GM21423 (cell line): ENCODE data around the gene SF3B3.
"Not testable (repeated sequence)": the region's sequence is repeated elsewhere in the genome, so short reads cannot be mapped to it uniquely, and the experiment has no call there.

Experiments
- ATAC-seq: cut with Tn5 transposase; IDR thresholded peaks from one replicate; pipeline ENCODE4 v1.9.1; 2021; ENCODE audit warnings: mild to moderate bottlenecking, moderate library complexity; ENCODE audit not compliant: unreplicated experiment

Gene SF3B3

GRCh38 chr16:70586731-70587130 lies 63.1 kb downstream of the SF3B3 start:
- ATAC-seq, result no peak

GRCh38 chr16:70588565-70588964 lies 64.9 kb downstream of the SF3B3 start:
- ATAC-seq, result no peak

DNA sequence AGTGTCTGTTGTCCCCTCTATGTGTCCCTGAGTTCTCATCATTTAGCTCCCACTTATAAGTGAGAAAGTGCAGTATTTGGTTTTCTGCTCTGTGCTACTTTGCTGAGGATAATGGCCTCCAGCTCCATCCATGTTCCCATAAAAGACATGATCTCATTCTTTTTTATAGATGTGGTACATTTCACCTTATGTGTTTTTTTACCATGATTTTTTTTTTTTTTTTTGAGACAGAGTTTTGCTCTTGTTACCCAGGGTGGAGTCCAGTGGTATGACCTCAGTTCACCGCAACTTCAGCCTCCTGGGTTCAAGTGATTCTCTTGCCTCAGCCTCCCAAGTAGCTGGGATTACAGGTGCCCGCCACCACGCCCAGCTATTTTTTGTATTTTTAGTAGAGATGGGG lies 65.8 kb downstream of the SF3B3 start:
- ATAC-seq, result not testable (repeated sequence)

- ATAC-seq, result no peak
Observed at GRCh38 chr16:70589998-70590471, 66.4 kb downstream of the SF3B3 start.

- no peak for ATAC-seq
Observed at GRCh38 chr16:70590722-70591415, 67.3 kb downstream of the SF3B3 start.

DNA sequence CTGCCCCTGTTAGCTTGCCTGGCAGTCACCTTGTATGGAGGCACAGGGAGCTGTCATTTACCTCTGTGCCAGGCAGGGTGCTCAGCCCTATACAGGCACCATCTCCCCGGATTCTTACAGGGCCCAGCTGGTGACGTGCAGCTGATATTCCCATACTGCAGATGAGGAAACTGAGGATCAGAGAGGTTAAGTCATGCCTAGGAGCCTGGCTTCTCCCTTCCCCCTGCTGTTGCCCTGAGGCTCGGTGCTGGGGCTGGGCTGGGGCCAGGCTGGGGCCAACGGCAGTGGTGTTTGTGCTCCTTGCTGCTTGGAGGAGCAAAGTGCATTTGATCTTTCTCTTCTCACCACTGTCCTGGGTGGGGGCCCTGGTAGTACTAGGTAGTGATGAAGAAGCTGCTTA lies 68.0 kb downstream of the SF3B3 start:
- ATAC-seq, result no peak

DNA sequence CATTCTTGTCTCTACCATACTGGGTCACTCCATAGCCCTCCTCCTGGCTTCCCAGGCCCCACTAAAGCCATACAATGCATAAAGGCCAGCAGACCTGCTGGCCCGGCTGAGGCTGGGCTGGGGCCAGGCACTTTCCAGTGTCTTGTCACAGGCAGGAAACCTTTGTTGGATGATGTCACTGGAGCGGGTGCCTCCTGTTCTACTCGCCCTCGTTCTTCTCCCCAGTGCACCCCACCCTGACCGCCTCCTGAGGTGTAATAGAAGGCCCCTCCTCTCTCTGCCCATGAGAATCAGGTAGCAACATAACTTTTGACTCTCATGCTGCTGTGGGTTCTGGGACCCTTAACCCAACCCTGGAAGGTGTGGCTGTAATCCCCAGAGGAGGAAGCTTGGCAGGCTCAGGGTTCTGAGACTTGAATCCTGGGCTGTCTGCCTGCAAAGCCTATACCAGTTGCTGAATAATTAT lies 68.5 kb downstream of the SF3B3 start:
- no peak for ATAC-seq

DNA sequence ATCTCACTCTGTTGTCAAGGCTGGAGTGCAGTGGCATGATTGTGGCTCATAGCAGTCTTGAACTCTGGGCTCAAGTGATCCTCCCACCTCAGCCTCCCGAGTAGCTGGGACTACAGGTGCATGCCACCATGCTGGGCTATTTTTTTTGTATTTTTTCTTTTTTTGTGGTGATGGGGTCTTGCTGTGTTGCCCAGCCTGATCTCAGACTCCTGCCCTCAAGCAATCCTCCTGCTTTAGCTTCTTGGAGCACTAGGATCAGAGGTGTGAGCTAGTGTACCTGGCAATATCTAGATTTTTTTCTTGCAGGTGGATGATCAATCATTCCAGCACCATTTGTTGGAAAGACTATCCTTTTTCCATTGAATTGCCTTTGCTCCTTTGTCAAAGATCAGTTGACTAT lies 69.9 kb downstream of the SF3B3 start:
- ATAC-seq, result no peak

DNA sequence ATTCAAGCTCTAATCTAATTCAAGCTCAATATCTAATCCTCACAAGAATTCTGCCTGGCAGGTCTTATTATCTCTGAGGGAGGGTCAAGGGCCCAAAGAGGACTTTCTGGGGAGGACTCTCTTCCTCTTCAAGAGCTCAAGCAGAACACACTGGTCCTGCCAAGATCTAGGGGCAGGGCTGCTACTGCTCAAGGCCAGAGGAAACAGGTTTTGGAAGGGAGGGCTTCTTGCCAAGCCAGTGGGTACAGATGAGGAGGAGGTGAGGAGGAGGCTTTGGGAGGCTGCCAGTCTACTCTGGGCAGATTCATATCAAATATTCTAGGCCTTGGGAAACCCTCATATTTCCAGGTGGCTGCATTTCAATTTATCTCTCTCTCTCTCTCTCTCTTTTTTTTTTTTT lies 71.0 kb downstream of the SF3B3 start:
- no peak for ATAC-seq

- no peak for ATAC-seq
Observed at GRCh38 chr16:70597135-70597835, 73.7 kb downstream of the SF3B3 start.

- no peak for ATAC-seq
Observed at GRCh38 chr16:70598937-70599503, 75.4 kb downstream of the SF3B3 start.

DNA sequence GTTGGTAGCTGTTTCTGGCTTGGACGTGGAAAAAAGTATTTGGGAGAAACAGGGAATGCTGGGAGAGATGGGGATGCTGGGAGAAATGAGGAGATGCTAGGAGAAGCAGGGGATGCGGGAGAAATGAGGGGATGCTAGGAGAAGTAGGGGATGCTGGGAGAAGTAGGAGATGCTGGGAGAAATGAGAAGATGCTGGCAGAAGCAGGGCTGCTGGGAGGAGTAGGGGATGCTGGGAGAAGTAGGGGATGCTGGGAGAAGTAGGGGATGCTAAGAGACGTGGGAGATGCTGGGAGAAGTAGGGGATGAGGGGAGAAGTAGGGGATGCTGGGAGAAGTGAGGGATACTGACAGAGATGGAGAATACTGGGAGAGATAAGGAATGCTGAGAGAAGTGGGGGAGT lies 77.1 kb downstream of the SF3B3 start:
- no peak for ATAC-seq

DNA sequence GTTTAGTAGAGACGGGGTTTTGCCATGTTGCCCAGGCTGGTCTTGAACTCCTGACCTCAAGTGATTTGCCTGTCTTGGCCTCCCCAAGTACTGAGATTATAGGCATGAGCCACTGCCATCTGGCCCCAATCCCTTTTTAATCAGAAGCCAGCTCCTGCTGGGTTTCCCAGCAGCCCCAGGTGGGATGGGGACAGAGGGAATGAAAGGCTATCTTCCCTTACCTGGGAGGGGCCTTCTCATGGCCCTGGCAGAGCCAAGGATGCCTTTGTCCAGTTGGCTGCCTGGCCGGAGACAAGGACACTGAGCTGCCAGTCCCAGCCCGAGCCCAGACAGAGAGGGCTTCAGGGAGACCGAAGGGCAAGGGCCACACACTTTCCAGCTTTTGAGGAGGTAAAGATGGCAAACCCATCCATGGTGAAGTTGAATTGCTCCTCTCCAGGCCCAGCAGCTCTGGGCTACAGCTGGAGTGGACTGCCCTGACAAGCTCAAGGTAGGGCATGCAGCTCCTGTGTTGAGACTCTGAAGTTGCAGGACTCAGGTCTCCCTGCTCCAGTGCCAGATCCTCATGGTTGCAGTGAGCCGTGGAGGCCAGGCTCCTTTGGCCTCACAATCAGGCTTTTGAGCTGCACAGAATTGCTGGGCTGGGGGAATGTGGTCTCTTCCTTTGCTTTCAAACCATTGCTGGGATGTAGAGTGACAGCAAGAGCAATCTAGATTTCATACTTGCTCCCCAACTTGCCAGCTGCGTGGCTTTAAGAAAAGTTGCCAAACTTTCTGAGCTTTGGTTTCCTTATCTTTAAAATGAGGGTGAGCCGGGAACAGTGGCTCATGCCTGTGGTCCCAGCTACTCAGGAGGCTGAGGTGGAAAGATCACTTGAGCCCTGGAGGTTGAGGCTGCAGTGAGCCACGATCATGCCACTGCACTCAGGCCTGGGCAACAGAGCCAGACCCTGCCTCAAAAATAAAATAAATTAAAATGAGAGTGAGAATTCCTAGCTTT lies 78.3 kb downstream of the SF3B3 start:
- no peak for ATAC-seq

DNA sequence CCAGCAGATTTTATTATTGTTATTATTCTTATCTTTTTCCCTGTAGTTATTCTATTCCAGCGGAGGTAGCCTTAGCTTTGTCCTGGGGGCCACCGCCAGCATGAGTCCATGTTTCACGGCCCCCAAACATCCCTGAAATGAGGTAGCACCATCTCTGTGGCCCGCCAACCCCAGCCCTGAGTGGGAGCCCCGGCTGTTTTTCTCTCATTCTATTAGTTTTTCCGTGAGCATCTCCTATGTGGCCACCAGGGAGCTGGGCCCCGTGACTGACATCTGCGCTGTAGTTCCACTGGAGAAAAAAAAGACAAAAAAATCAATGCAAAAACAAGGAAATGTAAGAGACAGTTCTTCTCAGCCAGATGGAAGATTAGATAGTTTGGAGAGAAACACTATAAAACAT lies 79.2 kb downstream of the SF3B3 start:
- no peak for ATAC-seq

DNA sequence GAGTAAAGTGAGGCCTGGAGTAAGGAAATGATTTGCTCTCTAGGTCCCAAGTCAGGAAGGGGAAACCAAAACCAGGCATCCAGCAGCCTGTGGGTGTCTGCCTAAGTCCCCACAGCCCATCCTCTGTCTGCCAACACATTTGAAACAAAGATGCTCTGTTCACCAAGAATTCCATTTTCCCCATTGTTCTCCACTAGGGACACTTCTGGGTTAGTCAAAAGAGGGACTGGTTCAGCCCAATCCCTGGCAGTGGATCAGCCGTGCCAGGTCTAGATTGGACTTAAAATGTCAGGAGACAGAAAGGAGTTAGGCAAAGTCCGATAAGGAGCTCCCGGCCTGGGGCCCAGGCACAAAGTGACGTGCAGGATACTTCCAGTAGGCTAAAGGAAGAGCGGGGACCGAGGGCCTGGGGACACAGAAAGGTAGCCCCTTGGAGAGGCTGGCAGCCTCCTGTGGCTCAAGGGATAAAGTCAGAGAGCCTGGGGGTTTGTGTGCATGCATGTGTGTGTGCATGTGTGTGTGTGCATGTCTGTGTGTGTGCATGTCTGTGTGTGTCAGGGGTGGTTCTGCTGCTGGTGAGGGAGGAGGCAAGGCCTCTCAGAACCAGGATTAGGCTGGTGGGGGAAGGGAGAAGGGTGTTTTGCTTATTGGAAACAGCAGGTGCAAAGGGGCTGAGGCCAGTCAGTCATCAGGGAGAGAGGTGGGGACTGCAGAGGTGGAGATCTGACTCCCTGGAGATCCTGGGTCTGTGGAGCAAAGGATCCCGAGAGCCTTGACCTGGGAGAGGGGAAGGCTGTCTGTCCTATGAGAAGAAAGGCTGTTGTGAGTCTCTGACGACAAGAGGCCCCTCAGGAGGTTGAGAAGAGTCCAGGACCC lies 81.0 kb downstream of the SF3B3 start:
- no peak for ATAC-seq

DNA sequence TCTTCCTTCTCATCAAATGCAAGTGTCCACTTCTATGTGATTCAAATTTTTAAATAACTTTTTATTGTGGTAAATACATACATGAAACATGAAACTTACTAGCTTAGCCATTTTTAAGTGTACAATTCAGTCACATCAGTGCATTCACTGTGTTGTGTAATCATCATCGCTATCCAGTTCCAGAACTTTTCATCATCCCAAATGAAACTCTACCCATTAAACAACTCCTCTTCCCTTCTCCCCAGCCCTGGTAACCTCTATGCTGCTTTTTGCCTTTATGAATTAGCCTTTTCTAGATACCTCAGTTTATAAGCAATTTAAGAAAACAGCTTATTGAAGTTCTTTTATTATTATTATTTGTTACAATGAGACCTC lies 81.7 kb downstream of the SF3B3 start:
- ATAC-seq, result no peak

DNA sequence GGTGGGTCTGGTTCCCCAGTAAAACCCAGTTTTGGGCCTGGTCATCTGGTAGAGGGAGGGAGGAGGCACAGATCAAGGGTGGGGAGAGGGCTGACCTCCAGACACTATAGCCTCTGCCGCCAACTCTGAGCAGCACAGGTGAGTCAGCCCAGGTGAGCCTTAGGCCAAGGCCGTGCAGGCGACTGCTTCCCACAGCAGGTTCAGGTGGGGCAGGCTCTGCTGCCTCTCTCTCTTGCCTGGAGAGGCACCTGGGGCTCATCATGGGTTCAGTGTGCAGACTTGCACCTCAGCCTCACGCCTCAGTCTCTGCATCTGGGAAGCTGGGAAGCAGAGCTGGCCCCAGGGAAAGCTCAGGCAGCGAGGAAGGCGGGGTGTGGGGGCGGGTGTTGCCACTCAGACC lies 84.9 kb downstream of the SF3B3 start:
- ATAC-seq, result no peak

DNA sequence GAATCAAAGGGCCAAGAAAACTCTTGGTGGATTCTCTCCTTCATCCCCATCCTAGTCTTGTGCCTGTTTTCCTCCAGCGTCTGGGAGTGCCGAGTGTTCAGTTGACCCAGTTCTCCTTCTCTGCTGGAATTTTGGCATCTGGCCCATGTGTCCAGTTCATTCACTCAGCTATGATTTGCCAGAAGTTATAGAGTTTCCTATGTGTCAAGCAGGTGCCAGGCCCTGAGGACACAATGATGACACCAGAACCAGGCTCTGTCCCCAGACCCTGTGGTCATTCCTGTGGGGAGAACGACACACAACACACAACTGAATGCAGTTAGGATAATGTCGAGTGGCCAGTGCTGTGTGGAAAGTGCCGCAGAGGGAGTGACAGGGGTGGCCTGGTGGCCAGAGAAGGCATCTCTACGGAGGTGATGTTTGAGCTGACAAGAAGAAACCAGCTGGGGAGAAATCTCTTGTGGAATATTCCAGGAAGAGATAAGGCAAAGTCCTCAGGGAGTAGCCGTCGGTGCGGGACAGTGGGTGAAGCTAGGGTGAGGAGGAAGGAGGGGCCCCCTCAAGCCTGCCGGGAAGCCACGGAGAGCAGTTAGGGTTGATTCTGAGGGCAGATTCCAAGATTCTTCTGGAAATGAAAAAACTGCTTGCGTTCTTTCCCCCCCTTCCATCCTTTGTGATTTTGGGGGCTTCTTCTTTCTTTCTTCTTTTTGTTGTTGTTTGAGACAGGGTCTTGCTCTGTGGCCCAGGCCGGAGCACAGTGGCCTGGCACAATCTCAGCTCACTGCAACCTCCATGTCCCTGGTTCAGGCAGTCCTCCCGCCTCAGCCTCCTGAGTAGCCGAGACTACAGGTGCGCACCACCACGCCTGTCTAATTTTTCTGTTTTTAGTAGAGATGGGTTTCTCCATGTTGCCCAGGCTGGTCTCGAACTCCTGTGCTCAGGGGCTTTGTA lies 86.9 kb downstream of the SF3B3 start:
- ATAC-seq, result no peak

DNA sequence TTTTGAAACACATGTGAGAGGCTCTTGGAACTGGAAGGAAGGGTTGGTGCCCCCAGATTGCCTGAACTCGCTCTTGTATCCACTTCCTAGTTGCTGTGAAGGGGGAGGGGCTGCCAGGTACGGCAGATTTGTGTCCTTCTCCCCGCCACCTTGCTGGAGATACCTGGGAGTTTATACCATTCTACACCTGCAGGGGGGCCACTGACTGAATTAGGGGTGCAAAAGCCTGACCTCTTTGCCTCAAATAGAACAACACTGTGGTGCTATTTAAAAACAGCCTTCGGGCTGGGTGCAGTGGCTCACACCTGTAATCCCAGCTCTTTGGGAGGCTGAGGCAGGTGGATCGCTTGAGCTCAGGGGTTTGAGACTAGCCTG lies 87.6 kb downstream of the SF3B3 start:
- ATAC-seq, result no peak
